ENCODE measurements around the gene GATA6.

Gene GATA6

DNA sequence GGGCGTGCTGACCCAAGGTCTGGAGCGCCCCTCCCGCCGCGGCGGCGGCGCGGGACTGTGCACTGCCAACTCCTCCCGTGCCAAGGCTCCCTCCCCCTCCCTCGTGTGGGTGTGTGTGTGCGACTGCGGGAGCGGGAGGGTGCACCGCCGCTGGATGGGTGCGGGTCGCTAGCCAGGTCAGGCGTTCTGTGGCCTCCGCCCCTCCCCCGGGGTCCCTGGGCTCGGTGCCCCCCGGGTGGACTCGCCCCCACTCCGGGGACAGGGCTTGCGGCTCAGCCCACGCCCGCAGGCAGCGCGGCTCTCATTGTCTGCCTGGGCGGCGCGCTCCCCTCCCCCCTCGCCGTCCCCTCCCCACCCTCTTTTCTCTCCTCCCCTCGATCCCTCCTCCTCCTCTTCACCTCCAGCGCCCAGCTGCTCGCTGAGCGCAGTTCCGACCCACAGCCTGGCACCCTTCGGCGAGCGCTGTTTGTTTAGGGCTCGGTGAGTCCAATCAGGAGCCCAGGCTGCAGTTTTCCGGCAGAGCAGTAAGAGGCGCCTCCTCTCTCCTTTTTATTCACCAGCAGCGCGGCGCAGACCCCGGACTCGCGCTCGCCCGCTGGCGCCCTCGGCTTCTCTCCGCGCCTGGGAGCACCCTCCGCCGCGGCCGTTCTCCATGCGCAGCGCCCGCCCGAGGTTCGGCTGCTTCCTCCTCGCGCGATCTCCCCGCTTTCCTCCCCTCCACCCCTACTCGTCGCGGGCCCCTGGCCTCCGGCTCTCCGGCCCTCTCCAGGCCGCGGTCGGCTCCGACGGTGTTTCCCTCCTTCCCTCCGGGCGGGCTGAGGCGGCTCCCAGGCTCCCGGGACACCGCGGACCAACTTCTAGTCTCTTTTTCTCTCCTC lies at the start of gene GATA6:
TSS of gene GATA6 (plus strand) at position 579 of the 878 bp plus-strand sequence. CDS start 1,556 bp downstream, outside the sequence.
- DNase-seq (ENCODE audit: low read depth): no peak

DNA sequence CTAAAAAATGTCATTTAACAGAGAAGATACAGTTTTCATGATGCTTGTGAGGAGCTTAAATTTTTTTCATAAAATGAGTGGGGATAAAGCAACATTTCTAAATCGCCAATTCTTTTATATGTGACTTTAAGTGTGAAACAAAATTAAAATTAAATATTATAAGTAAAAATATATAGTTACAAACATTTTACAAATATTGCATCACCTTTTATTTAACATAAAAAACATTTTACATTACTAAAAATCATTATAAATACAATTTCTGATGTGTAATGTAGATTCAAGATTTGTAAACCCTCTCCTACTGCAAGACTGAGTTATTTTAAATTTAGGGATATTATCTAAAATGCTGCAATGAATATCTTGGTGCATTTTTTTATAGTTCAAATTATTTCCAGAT lies 44.4 kb upstream of the GATA6 start:
- DNase-seq (ENCODE audit: low read depth): no peak

DNA sequence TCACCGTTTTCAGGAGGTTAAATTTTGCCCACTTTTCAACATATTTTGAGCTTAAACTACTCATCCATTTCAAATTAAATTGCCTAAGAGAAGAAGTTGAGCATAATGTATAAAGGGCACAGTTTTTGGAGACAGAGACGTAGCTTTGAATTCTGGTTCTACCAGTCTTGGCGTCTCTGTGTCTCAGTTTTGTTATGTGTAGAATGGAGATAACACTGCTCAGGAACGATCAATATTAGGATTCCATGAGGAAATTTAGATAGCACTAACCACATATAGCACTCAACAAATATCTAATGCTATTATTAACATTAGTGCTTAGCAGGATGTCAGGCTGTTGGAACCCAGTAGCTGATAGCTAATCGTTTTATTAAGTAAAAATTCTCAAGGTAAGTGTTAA lies 40.4 kb upstream of the GATA6 start:
- no peak for DNase-seq (ENCODE audit: low read depth)

DNA sequence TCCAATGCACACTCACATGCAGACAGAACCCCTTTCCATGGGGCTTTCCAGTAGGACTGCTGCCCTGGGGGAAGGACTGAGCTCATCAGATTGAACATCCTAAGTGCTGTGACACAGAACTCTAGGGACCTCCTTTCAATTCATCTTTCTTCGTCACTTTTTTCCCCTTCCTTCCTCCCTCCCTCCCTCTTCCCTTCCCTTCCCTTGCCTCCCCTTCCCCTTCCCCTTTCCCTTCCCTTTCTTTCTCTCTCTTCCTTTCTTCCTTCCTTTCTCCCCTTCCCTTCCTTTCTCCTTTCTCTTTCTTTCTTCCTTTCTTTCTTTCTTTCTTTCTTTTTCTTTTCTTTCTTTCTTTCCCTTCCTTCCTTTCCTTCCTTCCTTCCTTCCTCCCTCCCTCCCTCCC lies 39.6 kb upstream of the GATA6 start:
- no peak for DNase-seq (ENCODE audit: low read depth)

DNA sequence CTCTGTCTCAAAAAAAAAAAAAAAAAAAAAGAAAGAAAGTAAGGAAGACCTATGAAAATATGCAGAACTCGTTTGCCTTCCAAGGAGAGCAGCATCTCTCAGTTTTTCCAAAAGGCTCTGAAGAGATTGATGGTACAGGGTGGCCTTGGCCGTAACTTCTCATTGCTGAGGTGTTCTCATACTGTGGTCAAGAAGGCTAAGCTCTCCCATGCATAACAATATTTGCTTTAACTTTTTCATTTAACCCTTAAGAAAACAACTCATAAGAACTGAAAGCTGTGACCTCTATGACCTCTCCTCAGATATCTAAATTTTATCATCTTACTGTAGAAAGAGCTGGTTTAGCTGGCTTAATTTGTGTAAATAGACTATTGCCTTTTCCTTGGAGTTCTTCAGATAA lies 37.1 kb upstream of the GATA6 start:
- DNase-seq (ENCODE audit: low read depth): no peak

DNA sequence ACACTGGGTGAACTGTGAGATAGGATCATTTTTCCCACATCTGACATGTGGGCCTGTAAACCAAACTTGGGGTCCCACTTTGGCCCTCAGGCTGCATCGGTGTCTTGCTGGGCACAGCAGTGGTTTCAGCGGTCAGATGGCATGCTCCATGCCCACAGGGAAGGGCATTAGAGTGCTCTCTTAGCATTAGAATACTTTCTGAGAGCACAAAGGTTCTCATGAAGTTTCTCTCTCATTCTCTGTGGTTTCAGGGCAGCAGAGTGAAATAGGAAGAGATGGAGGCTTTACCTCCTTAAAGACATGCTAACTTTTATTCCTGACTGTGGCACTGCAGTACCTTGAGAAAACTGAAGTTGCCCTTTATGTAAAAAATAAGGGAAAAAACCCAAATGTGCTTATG lies 36.6 kb upstream of the GATA6 start:
- no peak for DNase-seq (ENCODE audit: low read depth)

DNA sequence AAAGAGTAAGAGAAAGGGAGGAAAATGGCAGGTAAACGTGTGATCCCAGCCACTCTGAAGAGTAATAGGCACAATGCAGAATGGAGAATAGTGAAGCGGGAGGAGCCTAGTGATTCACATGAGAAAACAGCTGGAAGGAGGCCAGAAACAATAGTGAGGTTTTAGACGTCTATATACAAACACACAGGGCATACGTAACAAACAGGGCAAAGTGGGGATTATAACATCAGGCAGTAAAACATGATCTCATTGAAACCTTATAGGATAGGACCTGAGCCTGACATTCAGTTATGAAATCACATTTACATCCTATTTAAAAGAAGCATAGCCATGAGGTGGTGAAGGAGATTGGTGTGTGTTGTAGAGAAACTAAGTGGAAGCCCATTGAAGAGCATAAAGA lies 33.0 kb upstream of the GATA6 start:
- no peak for DNase-seq (ENCODE audit: low read depth)

DNA sequence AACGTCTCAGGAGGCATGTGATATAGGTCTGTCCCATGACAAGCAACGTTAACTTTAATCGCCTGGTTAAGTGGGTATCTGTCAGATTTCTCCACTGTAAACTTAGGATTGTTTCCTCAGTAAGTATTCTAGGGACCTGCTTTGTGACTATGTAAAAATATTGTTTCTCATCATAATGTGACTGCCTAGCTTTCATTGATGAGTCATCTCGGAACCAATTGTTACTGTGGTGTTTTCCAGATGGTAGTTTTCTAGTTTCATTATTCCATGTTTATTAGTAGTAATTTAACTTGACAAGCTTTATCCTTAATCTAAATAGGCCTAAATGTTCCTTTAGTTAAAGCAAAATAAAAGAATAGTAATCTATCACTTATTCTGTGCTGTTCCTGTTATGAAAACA lies 28.2 kb upstream of the GATA6 start:
- no peak for DNase-seq (ENCODE audit: low read depth)

DNA sequence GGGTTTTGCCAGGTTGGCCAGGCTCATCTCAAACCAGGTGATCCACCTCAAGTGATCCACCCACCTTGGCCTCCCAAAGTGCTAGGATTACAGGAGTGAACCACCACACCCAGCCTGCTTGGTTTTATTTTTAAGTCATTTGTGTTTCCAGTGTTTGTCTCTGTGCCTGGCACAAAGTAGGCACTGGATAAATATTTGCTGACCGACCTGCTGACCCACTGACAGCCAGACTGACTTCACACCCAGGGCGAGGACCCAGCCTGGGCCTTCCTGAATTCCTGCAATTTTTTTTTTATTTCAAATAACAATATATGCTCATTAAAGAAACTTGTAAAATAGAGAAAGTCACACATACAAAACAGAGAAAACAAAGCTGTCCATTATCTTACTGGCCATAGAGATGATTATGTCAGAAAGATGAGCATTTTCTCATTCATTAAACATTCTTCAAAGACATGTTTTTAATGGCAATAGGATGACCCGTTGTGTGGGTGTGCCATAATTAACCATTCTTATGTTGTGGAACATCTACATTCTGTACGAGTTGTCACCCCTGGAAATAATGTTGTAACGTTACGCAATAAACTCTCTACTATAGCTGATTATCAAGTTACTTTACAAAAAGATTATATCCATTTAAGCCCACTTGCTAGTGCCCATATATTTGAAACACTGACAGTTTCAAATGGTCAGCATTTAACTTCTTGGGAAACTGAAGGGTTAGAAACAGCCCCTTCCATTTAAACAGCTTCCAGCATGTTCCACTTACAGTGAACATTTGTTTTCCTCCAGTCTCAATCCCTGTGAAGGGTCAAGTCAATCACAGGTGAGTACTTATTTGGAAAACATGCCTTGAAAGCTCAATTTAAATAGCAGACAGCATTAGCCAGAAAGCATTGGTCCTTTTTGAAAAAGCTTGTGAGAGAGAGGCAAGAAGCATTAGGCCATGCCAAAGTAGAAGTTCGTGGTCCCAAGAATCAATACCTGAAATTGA lies 25.7 kb upstream of the GATA6 start:
- no peak for DNase-seq (ENCODE audit: low read depth)

DNA sequence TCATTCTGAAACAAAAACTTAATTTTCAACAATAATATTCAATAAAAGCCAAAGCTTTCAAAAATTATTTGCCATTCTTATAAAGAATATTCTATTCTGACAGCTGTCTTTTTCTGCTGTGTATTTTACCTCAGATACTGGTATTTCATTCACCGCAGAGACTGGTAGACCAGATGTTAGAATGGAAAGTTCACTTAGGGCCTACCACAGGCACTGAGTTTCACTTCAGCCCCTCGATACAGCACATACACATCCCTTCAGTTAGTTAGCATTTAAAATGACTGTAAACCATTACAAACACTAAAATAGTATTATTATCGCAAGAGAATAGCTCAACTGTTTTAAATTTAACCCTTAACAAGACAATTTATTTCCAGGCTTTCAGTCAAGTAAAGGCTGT lies 24.2 kb upstream of the GATA6 start:
- DNase-seq (ENCODE audit: low read depth): no peak

DNA sequence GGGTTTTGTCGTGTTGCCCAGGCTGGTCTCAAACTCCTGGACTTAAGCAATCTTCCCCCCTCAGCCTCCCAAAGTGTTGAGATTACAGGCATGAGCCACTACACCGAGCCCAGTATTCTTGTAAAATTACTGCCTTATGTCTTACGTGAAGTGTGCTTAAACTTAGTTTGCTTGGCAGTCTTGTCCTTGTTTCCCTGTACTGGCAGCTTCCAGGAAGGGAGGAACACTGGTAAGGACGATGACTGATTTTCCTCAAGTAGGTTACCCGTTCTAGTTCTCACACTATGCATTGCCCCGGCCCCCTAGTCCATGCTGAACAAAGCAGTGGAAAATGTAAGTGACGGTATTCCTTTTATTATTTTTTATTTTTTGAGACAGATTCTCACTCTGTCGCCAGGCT lies 19.7 kb upstream of the GATA6 start:
- DNase-seq (ENCODE audit: low read depth): no peak

DNA sequence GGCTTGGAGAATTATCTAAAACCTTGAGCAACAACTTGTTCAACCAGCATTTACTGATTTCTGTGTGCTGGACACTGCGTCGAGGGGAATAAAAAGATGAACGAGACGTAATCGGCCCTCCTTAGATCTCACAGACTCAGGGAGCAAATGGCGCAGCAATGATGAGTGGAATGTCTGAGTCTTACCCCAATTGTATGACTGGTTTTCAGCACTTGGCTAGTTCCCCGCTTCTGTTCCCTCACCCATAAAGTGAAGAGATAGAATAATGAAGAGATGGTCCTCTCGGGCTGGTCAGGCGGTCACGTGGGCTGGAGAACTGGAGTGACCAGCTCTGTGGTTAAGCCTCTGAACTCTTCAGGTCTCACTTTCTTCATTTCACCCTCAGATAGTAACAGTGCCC lies 17.3 kb upstream of the GATA6 start:
- no peak for DNase-seq (ENCODE audit: low read depth)

DNA sequence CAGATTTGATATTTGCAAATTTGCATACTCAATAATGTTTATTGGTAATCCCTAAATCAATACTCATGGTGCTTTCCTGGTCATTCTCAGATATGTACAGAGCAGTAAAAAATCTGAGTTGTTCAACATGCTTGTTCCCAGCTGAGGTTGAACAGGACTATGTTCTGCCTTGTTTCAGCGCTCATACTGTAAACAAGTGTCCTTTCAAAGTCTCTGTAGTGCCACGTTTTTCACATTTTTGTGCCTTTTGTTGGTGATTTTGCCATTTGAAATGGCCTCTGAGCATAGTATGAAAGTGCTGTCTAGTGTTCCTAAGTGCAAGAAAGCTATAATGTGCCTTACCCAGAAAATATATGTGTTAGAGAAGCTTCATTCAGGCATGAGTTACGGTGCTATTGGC lies 16.0 kb upstream of the GATA6 start:
- no peak for DNase-seq (ENCODE audit: low read depth)

DNA sequence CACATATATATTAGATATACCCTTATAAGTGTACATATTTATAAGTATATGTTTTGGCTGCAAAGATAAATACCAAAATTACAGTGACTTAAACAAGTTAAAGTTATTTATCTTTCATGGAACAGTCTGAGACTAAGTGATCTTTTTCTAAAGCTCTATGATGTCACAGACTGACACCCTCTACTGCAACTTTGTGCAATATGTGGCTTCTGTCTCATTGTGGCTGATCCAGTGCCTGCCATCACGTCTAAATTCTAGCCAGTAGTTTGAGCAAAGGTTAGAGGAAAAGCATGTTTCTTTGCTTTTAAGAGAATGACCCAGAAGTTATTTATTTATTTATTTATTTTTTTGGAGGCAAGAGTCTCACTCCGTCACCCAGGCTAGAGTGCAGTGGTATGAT lies 13.8 kb upstream of the GATA6 start:
- DNase-seq (ENCODE audit: low read depth): no peak

DNA sequence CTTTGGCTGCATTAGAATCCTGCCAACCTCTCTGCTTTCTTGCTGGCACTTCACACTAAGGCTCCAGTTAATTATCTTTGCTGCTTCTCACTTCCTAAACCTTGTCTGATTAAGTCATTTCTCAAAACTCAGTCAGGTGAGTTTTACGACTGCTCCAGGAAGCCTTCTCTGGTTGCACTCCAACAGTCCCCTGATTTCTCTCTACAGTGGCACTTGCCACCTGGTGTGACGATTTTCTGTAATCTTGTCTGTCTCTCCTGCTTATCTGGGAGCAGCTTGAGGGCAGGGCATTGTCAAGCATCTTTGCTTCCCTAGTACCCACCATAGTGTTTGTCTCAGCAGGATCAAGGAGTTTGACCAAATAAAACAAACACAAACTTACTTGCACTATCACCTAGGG lies 10.4 kb upstream of the GATA6 start:
- DNase-seq (ENCODE audit: low read depth): no peak

DNA sequence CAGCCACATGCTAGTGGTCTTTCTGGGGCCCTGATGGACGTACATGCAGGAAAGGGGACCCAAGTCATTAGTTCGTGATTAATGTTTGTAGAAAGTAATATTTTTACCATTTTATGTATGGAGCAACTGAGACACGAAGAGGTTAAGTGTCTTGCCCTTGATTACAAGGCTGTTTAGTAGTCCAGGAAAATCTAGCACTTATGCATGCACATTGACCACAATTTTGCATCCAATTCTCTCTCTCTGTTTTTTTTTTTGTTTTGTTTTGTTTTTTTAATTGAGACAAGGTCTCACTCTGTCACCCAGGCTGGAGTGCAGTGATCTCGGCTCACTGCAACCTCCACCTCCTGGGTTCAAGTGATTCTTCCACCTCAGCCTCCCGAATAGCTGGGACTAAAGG lies 8.3 kb upstream of the GATA6 start:
- no peak for DNase-seq (ENCODE audit: low read depth)

DNA sequence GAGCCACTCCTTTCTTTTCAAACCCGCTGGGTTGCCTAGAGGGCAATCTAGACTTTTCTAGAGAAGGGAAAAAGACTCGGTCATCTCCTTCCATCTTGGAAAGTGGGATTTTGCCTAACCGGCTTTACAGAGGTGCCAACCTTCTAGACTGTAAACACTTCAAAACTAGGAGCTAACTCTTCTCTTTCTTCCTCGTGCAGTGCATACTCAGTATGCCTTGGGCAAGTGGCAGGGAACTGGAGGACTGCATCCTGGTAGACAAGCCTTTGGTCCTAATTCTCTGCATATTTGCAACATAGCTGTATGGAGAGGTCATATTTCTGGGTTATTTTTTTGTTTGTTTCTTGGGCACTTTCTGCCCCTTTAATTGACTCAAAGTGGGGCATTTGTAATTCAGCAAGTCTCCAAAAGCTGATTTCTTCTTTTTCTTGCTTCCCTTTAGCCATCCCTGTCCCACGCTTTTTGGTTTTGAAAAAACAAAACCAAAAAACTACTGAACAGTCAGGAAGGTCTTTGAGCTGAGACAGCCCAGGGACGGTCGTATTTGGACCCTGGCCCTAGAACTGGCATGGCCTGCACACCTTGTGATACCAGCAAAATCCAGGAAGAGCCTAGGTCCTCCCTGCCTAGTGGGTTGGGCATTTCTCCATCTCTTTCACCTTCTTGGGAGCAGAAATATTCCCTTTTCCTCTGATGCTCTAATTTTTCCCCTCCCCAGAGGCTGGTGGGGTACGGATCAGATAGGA lies 5.8 kb upstream of the GATA6 start:
- no peak for DNase-seq (ENCODE audit: low read depth)

DNA sequence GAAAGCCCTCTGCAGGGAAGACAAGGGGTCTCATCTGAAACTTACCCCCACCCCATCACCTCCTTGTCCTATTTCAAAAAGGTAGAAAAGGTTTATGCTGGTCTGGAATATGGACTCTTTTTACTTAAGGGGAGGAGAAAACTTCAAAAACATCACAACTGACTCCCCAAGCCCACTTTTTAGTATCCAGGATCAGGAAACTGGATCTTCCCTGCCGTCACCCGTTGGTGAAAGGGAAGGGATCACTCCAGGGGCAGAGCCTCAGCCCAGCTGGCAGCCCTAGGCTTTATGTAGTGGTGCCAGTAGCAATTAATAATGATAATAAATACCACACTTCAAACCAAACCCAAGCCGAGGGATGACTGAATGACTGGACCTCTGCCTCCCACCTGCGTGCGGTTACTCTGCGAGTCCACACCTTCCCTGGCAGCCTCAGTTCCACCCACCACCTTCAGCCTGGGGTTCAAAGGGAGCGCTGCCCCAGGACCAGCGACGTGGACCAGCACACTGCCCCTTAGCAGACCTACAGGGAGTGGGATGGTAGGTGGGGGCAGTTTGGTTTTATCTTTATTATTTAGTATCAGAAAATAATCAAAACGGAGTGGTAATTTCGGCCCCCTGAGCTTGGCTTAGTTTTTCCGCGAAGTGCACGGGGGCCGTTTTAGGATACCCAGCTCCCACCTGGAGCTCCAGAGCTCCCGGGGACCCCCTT lies 4.9 kb upstream of the GATA6 start:
- no peak for DNase-seq (ENCODE audit: low read depth)

DNA sequence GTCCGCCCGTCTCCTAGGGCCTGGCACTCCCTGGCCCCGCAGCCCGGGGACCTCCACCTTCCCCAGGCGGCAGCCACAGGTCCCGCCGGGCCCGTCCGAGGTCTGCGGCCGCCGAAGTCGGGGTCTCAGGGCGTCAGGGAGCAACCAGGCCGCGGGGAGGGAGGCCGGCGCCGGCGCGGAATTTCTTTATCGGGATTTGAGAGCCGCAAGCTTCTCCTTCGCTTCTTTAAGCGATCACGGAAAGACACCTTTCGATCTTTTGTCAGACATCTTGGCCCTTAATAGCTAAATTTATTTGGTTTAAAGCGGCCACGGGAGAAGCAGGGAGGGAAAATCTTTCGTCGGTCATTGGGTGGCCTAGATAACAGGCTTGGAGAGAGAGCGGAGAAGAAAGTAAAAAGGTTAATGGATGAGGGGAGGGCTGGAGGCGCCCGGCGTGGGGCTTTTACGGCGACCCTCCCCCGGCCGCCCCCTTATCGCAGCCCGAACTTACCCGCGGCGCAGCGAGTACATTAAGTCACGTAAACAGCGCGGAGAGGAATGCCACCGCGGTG lies 4.3 kb upstream of the GATA6 start:
- no peak for DNase-seq (ENCODE audit: low read depth)

DNA sequence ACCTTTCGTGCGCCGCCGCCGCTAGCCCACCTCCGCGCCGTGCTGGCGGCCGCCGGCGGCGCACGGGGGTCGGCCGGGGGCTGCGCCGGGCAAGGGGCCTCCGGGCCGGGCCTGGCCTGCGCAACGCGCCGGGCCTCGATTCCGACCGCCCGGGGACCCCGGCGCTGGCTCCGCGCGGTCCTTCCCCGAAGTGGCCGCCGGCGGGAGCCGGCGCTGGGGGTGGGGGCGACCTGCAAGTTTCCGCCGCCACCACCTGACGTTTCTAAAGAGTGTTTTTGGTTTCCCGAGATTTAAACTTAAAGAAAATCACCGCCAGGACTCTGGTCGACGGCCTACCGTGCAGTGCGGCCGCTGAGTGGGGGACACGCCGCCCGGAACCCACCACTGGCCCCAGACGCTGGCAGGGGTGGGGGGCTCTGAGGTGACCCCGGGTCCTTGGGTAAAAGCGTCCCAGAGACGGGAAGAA lies 3.8 kb upstream of the GATA6 start:
- DNase-seq (ENCODE audit: low read depth): no peak
